DOHH2 (cell line): Measurements from ENCODE around the gene CNTNAP2.

Experiments
- CTCF ChIP-seq: fragments of 200-600 bp; sonication (generic); IDR thresholded peaks from one replicate; pipeline ENCODE4 v1.5.1; 2014; ENCODE audit warnings: antibody characterized with exemption, mild to moderate bottlenecking, low read depth, low read length; ENCODE audit not compliant: poor library complexity, severe bottlenecking
- EZH2phosphoT487 ChIP-seq: fragments of 200-600 bp; sonication (generic); IDR thresholded peaks from 2 replicates; pipeline ENCODE4 v1.6.1; 2017; ENCODE audit warnings: borderline replicate concordance, mild to moderate bottlenecking, antibody characterized with exemption, low read length, moderate library complexity, mixed read lengths

- no peak for TF ChIP-seq CTCF
- TF ChIP-seq EZH2phosphoT487, result no peak
Observed at GRCh38 chr7:147664541-147664940, 1547.9 kb downstream of the CNTNAP2 start.
